PC-3 (cell line): ENCODE results near the gene GINS1.

Experiments used
- CTCF ChIP-seq: fragments of 300-600 bp; sonication (generic); conservative IDR thresholded peaks from 2 replicates; pipeline ENCODE4 v1.5.1; 2017; ENCODE audit warnings: antibody characterized with exemption, low read depth, mild to moderate bottlenecking, low read length
- EZH2 ChIP-seq: fragments of 300-600 bp; sonication (generic); IDR thresholded peaks from one replicate; pipeline ENCODE4 v1.6.1; 2017; ENCODE audit warnings: antibody characterized with exemption, mild to moderate bottlenecking, low read length; ENCODE audit not compliant: unreplicated experiment

GRCh38 chr20:25378189-25378883, 29.1 kb upstream of the GINS1 start:
- TF ChIP-seq CTCF, result no peak
- TF ChIP-seq EZH2, result no peak
